HL-60 (cell line): Measurements from ENCODE around the gene NECTIN3.

Experiments used
- DNase-seq, 2 experiments: peaks; one replicate each; pipeline ENCODE4 v3.0.0-alpha.2; 2010 to 2020; ENCODE audit warnings: low read depth in 1 of 2, low spot score in 1 of 2
- H3K27ac ChIP-seq: fragments of 250-450 bp; sonication (Bioruptor Pico); replicated peaks from 2 replicates; pipeline ENCODE4 v1.5.1; 2020; ENCODE audit warnings: mild to moderate bottlenecking, moderate library complexity
- H3K27me3 ChIP-seq: fragments of 250-450 bp; sonication (Bioruptor Pico); 2 replicates; pipeline ENCODE4 v1.5.1; 2021; ENCODE audit warnings: mild to moderate bottlenecking, moderate library complexity; ENCODE audit not compliant: insufficient read depth, poor library complexity, severe bottlenecking
- H3K4me3 ChIP-seq: replicated peaks from 2 replicates; pipeline ENCODE4 v1.5.1; 2011; ENCODE audit warnings: mild to moderate bottlenecking, control low read depth, low read length; ENCODE audit not compliant: insufficient read depth
- GABPA ChIP-seq: IDR thresholded peaks from 2 replicates; pipeline ENCODE4 v1.6.1; 2012; ENCODE audit warnings: low read depth
- POLR2AphosphoS5 ChIP-seq: IDR thresholded peaks from 2 replicates; pipeline ENCODE4 v1.6.1; 2012; ENCODE audit warnings: low read depth
- SPI1 ChIP-seq: IDR thresholded peaks from 2 replicates; pipeline ENCODE4 v1.6.1; 2012; ENCODE audit warnings: low read depth, mild to moderate bottlenecking, borderline replicate concordance
- TF ChIP-seq, protein P1 (sequence below): IDR thresholded peaks from 2 replicates; pipeline ENCODE4 v1.6.1; 2012; ENCODE audit warnings: low read depth; ENCODE audit not compliant: insufficient replicate concordance
- TF ChIP-seq, protein P2 (sequence below): IDR thresholded peaks from one replicate; pipeline ENCODE4 v1.5.1; 2011; ENCODE audit warnings: low read length, control low read depth, inconsistent platforms; ENCODE audit not compliant: insufficient read depth

The NECTIN3 gene

GRCh38 chr3:111068574-111068973 is 3.0 kb upstream of the NECTIN3 start:
- no peak overlapping the region for H3K4me3 ChIP-seq
- H3K27ac ChIP-seq = no peak overlapping the region
- TF ChIP-seq GABPA (no peak), SPI1 (no peak), POLR2AphosphoS5 (no peak)
- TF ChIP-seq, protein P1, sequence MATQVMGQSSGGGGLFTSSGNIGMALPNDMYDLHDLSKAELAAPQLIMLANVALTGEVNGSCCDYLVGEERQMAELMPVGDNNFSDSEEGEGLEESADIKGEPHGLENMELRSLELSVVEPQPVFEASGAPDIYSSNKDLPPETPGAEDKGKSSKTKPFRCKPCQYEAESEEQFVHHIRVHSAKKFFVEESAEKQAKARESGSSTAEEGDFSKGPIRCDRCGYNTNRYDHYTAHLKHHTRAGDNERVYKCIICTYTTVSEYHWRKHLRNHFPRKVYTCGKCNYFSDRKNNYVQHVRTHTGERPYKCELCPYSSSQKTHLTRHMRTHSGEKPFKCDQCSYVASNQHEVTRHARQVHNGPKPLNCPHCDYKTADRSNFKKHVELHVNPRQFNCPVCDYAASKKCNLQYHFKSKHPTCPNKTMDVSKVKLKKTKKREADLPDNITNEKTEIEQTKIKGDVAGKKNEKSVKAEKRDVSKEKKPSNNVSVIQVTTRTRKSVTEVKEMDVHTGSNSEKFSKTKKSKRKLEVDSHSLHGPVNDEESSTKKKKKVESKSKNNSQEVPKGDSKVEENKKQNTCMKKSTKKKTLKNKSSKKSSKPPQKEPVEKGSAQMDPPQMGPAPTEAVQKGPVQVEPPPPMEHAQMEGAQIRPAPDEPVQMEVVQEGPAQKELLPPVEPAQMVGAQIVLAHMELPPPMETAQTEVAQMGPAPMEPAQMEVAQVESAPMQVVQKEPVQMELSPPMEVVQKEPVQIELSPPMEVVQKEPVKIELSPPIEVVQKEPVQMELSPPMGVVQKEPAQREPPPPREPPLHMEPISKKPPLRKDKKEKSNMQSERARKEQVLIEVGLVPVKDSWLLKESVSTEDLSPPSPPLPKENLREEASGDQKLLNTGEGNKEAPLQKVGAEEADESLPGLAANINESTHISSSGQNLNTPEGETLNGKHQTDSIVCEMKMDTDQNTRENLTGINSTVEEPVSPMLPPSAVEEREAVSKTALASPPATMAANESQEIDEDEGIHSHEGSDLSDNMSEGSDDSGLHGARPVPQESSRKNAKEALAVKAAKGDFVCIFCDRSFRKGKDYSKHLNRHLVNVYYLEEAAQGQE = no peak
- TF ChIP-seq, protein P2, sequence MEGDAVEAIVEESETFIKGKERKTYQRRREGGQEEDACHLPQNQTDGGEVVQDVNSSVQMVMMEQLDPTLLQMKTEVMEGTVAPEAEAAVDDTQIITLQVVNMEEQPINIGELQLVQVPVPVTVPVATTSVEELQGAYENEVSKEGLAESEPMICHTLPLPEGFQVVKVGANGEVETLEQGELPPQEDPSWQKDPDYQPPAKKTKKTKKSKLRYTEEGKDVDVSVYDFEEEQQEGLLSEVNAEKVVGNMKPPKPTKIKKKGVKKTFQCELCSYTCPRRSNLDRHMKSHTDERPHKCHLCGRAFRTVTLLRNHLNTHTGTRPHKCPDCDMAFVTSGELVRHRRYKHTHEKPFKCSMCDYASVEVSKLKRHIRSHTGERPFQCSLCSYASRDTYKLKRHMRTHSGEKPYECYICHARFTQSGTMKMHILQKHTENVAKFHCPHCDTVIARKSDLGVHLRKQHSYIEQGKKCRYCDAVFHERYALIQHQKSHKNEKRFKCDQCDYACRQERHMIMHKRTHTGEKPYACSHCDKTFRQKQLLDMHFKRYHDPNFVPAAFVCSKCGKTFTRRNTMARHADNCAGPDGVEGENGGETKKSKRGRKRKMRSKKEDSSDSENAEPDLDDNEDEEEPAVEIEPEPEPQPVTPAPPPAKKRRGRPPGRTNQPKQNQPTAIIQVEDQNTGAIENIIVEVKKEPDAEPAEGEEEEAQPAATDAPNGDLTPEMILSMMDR = no peak
- DNase-seq = no peak
- peaks cover 38% of the 10 kb centered on the region for H3K27me3 ChIP-seq

DNA sequence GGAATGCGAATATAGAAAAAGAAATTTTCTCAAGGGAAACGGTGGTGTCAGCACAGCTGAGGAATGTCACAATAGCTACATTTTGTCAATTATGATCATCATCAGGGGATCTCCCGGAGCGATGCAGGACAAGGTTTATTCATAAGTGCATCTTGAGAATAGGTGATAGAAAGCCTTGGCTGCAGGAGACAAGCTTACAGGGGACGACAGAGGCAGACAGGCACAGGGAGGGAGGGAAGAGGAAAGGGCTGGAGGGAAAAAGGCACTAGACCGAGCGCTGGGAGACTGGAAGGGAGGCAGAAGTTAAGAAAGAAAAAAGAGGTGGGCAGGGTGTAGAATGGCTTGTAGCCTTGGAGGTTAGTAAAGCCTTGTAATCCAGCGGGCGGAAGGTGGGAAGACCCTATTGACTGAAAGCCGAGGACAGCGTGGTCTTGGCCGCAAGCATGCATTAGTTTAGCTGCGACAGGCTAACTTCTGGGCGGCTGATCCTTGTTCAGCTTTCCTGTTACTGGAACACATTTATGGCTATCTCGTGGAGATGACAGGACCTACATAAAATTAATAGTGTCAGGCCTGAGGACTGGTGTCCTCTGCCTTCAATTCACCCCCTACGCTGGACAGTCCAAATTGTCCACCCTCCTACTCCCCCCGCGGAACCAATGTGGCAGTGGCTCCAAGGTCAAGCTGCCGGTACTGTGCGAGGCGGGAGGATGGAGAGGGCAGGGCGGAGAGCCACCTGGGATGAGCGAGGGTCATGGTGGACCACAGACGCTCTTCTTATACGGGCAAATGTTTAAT is 1.4 kb upstream of the NECTIN3 start:
- TF ChIP-seq GABPA (no peak), SPI1 (no peak), POLR2AphosphoS5 (no peak)
- TF ChIP-seq, protein P1 = no peak
- Histone ChIP-seq H3K27me3 (peaks cover 44% of the 10 kb centered on the region), H3K27ac (no peak overlapping the region), H3K4me3 (no peak overlapping the region)
- no peak for DNase-seq

DNA sequence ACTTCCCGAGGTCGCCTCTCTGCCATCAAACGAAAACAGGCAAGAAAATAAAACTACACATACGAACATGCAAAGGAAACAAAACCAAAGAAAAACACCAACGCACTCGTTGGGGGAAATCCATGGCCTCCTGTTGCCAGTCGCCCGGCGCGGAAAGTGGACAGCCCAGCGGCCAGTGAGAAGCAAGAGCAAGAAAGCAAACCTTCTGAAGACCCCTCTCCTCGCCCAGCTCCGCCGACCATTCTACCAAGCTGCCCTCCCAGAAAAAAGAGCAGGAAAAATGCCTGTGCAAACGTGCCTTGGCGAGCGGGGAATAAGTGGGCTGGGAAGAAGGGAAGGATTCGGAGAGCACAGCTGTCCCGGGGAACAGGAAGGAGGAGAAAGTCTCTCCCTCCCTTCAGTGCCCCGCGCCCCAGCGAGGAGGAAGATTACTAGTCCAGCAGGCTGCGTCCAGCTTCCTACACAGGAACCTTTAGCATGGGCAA is 802 bp upstream of the NECTIN3 start:
- TF ChIP-seq SPI1 (no peak), GABPA (no peak), POLR2AphosphoS5 (no peak)
- TF ChIP-seq, protein P2 = no peak
- TF ChIP-seq, protein P1 = no peak
- DNase-seq = no peak
- Histone ChIP-seq H3K4me3 (no peak overlapping the region), H3K27ac (no peak overlapping the region), H3K27me3 (peaks cover 46% of the 10 kb centered on the region)
